ENCODE measurements around the gene C1QB. TPM values are rescaled to one million over a fixed set of nuclear protein-coding genes. Genes with fewer than 3 reads are reported as not detected.

Gene C1QB
- total and polyA plus RNA-seq, 2 of the 8 experiments (the other 6 are each of a cell fraction or from before 2014, with no cell fraction given) = not detected

DNA sequence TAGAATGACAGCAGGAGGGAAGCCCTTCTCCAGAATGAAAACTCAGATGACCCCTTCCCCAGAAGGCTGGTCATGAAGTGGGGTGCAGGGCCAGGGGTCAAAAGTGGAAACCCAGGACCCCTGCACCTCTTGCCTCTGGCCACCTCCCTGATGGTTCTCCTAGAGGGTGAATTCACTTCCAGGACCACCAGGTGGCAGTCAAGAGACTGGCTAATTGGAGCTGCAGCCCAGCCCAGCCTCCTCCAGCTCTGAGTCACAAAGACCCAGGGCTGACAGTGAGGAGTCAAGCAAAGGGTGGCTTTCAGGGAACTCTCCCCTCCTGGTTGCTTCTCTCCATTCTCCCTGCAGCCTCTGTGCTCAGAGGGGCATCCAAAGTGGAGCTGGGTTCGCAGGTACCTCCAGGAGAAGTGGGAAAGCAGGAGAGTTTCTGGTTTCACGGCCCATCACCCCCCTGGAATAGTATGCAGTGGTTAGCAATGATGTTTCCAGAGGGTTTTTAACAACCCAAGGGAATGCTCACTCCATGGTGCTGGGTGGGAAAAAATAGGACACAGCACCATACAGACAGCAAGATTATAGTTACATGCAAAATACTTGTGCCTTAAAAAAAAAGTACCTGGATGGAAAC is 51.5 kb downstream of the C1QB start:
- H2BK20ac ChIP-seq (ENCODE audit: low read length) = no peak overlapping the region
- H3K23ac ChIP-seq (ENCODE audit: insufficient read length) = no peak overlapping the region
- no peak overlapping the region for H3K14ac ChIP-seq (ENCODE audit: insufficient read length)
- CTCF ChIA-PET (ENCODE audit: partially characterized antibody) = interaction anchor here (0.7 to 10.1 kb wide), 64 partner anchors 9 to 284 kb away, joined by 3 to 86 read pairs (median 4); no protein-coding TSS in a partner anchor
- no peak overlapping the region for H3K4me2 ChIP-seq (ENCODE audit: insufficient read depth in 1 of 2, low read depth in 2 of 2, low read length in 2 of 2)
- no peak overlapping the region for H4K5ac ChIP-seq (ENCODE audit: insufficient read length, low read depth, low read length)
- H2BK5ac ChIP-seq (ENCODE audit: low read depth, low read length) = no peak overlapping the region
- H3K27me3 ChIP-seq (replicated peaks in 1 of 4; ENCODE audit: control insufficient read depth in 3 of 4, extremely low read depth in 1 of 4, insufficient read depth in 3 of 4, low read length in 3 of 4) = peaks cover 0 to 3% (median 1%) of the 10 kb centered on the region in 4 experiments; a peak in 3 of 7 replicates
- H3K9me3 ChIP-seq (ENCODE audit: insufficient read depth in 2 of 2, low read depth in 1 of 2, low read length in 1 of 2) = no peaks in the 10 kb centered on the region
- no peaks in the 10 kb centered on the region for H3K79me2 ChIP-seq (ENCODE audit: control insufficient read depth in 1 of 2, insufficient read depth in 2 of 2, low read length in 2 of 2)
- H2BK120ac ChIP-seq (replicated peaks; ENCODE audit: low read depth, low read length) = no peak overlapping the region
- no peak overlapping the region for H2BK12ac ChIP-seq (ENCODE audit: low read depth, low read length)
- no peak overlapping the region for H3K4ac ChIP-seq (replicated peaks; ENCODE audit: insufficient read length, low read depth, low read length)
- H3K4me1 ChIP-seq (replicated peaks in 1 of 4; ENCODE audit: control insufficient read depth in 3 of 4, insufficient read depth in 4 of 4, low read length in 3 of 4) = peaks cover 0 to 4% (median 0%) of the 10 kb centered on the region in 4 experiments; a peak in 1 of 7 replicates
- DNase-seq (ENCODE audit: low read depth in 1 of 2, low spot score in 2 of 2) (peak; percentile 29 to 88), FAIRE-seq (peak; percentile 80)
- no peaks in the 10 kb centered on the region for H3K79me1 ChIP-seq (ENCODE audit: low read depth, low read length)
- H3K36me3 ChIP-seq (ENCODE audit: control insufficient read depth in 2 of 4, insufficient read depth in 4 of 4, low read length in 3 of 4) = no peaks in the 10 kb centered on the region
- peaks cover 0 to 1% of the 10 kb centered on the region in 2 experiments for H4K20me1 ChIP-seq (replicated peaks in 1 of 2; ENCODE audit: control insufficient read depth in 1 of 2, insufficient read depth in 2 of 2, low read length in 2 of 2)
- H3K18ac ChIP-seq (ENCODE audit: extremely low read depth, low read length) = no peak overlapping the region
- peak overlapping the region; percentile 54; the same call in 1 of the 2 replicates for H2AFZ ChIP-seq (ENCODE audit: low read length)
- H3K23me2 ChIP-seq (ENCODE audit: low read depth, low read length) = no peaks in the 10 kb centered on the region
- H3K9ac ChIP-seq (replicated peaks in 1 of 4; ENCODE audit: extremely low read depth in 1 of 4, low read depth in 3 of 4, low read length in 3 of 4) = no peak overlapping the region
- no peak overlapping the region for H2BK15ac ChIP-seq (ENCODE audit: low read length)
- no peak overlapping the region for H3K4me3 ChIP-seq (ENCODE audit: extremely low read depth in 1 of 4, insufficient read depth in 2 of 4, low read depth in 3 of 4, low read length in 4 of 4)
- no peak overlapping the region for H3K27ac ChIP-seq (ENCODE audit: low read depth, low read length)
- H2AK5ac ChIP-seq (ENCODE audit: low read depth, low read length) = no peak overlapping the region
- H3K56ac ChIP-seq (replicated peaks; ENCODE audit: insufficient read length, low read depth, low read length) = no peak overlapping the region
- H4K8ac ChIP-seq (ENCODE audit: extremely low read depth, insufficient read depth, low read length) = no peak overlapping the region
- 58% methylated on average over 2 of the region's 2 CpGs; no CpG with 5 or more reads in 1 of the 2 experiments for WGBS, 2 experiments (ENCODE audit: extremely low coverage in 1 of 2, insufficient coverage in 1 of 2, insufficient read length in 1 of 2, insufficient replicate concordance in 2 of 2, low coverage in 1 of 2, low lambda C conversion rate in 2 of 2, missing lambda C conversion rate in 1 of 2)
- POLR2A ChIA-PET (ENCODE audit: partially characterized antibody) = interaction anchor here (0.7 kb wide), 1 partner anchor 55 kb away, joined by 3 read pairs; no protein-coding TSS in a partner anchor
- no peak overlapping the region for H4K91ac ChIP-seq (replicated peaks; ENCODE audit: insufficient read length, low read length)
- TF ChIP-seq CTCF (IDR thresholded peaks at IDR 0.05; ENCODE audit: control extremely low read depth in 1 of 3, insufficient read depth in 1 of 3, low read depth in 1 of 3, low read length in 3 of 3) = peak; percentile 71 to 92 (median 91)
